NCI-H2196 (cell line): ENCODE measurements around the gene MED27.
"Not testable (repeated sequence)": the region's sequence is repeated elsewhere in the genome, so short reads cannot be mapped to it uniquely, and the experiment has no call there.

Experiments used
- DNase-seq: peaks from one replicate; lab custom pipeline; 2025; ENCODE audit not compliant: unreplicated experiment; lab: John Stamatoyannopoulos, UW

Gene MED27

DNA sequence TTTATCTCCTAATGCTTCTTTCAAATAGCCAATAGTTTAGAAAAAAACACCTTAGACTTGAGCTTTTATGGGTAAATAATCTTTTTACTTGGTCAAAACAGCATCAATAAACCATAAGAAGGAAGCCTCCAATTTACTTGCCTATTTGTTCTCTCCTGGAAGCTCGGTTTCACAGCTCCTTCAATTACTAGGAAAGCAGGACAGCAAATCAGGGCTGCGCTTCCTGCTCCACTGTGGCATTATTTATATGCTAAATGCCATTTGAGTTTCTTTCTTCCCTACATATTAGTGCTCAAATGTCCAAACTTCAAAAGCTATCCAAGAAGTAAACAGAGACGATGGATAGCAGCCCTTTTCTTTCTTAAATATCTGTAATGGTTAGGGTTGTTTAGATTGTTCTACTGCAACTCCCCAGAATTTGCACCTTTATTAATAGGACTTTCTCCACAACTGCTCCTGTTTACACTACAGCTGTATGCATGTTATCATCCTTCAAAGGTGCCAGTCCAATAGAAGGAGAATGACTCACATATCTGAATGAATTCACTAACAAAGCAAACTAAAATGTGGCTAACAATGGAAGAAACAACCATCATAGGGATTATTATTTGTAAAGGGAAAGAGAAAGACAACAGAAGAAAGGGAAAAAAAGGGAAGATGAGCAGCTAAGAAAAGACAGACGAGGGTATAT lies 58.7 kb downstream of the MED27 start:
- DNase-seq = no peak

DNA sequence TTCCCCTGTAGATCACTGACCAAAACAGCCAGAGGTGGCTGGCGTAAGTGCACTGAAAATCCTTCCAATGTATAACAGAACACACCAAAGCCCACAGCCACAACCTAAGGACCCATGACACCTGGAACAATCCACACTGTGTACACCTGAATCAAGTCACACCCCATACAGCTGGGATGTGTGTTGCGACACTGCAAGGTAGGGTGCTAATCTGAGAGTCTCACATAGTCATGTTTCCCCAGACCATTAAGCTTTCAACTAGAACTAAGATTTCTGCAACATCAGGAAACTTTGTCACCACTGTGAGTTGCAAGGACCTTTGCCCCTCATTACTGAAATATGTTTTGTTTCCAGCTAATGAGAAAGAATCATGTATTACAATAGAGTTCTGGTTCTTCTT lies 59.4 kb downstream of the MED27 start:
- DNase-seq = no peak

DNA sequence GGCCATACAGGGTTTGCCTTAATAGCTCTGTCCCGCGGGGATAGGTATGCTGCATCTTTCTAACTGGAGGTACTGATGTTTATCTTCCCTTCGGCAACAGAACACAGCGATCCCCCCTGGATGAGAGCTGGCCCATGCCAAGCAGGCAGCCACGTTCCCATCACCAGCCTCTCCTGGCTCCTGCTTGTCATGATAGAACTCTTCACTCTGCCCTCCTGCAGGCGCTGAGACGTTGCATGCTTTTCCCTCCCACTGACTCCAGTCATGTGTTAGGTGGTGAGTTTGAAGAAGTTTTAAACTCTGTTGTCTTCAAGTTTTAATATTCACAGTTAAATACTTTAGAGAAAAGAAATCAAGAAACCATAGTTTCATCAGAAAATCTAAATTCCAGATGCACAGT lies 60.0 kb downstream of the MED27 start:
- no peak for DNase-seq

DNA sequence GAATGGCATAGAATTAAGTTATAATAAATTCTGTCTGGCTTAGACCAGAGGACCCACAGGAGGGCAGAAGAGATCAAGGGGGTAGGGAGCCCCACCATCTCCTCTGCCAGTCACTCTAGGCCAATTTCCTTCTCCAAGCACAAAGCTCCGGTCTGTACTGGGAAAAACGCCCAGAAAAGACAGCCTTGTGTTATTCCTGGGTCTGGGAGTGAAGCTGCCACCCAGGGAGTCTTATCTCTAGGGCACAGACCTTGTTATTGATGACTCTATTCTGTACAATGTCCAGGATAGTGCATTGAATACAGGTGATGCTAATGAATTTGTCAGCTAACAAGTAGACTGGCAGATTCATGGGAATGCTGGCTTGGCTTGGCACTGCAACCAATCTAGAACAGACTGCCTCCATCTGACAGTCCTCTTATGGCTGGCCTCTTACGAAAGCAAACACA lies 60.7 kb downstream of the MED27 start:
- peak; percentile 15 for DNase-seq

DNA sequence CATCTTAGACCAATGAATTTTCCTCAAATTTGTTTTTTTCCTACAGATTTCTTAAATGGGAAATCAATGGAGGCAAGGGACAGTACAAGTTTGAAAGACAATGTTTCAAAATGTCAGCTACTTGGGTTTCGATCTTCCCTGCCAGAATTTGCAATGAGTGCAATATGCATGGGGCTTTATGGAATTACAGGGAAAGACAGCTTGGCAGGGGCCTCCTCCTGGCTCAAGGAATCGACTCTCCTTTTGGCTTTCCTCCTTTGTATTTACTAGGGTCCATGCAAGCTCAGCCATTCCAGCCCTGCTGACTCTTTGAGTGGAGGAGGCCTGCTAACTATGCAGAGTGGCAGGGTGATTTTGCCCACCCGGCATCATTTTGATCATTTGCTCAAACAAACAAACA lies 63.2 kb downstream of the MED27 start:
- DNase-seq = no peak

DNA sequence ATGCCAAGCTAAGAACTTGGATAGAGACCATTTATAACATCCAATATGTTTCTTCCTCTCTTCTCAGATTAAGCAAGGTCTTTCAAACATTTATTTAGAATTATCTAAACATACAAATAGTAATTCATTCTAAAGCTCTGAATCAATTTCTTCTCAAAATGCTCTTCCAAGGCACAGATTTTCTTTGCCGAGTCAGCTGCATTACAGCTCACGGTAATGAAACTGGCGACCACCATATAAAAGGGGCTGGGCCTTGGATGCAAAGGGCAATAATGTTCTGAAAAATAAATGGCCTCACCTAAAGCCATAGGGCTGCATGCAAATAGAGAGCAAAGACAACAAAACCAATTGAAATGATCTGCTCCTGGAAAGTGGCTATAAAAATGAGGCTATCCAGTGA lies 63.8 kb downstream of the MED27 start:
- DNase-seq = no peak

DNA sequence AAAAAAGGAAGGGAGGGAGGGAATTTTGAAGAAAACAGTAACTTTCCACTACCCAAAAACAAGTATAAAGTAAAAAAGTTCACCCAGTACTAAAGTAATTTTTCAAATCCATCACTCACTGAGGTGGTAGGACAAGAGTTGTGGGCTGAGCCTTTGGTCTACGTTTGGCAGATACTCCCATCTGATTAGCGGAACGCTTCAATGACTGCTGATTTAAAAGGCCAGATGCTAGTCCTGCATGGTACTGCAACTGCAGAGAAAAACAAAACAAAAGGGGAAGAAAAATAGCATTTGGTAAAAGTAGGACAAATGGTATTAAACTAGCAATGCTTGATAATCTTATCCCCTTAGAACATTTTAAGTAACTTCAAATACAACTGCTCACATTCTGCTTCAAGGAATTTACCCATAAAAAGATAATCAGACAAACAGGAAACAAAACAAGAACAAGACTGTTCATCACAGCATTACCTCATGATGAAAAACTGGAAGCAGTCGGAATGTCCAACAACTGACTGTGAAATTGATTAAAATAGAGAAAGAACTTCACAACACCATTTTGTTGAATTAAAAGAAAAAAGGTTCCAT lies 65.4 kb downstream of the MED27 start:
- DNase-seq = no peak

DNA sequence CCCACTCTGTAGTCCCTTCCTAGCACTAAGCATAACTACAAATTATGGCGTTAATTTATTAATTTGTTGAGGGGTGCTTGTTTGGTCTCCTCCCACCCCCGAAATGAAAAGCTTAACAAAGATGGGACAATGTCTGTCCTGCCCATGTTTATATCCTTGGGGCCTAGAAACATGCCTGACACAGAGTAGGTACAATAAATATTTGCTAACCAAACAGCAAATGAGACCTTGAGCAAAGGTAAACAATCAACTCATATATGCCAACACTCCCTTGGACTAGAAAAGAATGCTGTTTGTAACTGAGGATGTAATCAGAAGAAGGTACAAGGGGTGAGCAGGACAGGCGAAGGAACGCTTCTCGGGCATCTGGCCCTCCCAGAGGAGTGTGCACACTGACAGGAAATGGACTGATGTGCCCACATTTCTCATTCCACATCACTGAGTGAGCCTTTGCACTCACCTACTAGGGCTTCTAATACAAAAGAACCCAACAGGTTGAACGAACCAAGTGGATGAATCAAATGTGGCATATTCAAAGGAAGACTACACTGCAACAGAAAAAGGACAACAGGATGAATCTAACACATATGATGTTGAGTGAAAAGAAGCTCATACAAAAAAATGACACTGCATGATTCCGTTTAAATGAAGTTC lies 66.8 kb downstream of the MED27 start:
- DNase-seq = no peak

DNA sequence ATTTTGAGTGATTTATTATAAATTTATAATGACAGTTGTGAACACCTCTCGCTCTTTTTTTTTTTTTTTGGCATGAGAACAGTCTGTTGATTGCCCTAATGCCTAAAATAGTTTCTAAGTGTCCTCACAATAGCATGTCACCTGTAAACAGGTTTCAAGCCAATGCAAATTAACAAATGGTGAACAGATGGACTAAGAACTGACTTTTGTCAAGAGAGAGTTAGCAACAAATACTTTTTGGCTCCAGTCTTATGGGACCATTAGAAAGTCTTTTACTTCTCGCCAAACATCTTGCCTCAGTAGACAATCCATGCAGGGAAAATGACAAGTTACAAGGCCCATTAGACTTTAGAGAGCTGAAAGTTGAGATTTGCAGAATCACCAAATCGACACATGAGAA lies 67.8 kb downstream of the MED27 start:
- DNase-seq = no peak

DNA sequence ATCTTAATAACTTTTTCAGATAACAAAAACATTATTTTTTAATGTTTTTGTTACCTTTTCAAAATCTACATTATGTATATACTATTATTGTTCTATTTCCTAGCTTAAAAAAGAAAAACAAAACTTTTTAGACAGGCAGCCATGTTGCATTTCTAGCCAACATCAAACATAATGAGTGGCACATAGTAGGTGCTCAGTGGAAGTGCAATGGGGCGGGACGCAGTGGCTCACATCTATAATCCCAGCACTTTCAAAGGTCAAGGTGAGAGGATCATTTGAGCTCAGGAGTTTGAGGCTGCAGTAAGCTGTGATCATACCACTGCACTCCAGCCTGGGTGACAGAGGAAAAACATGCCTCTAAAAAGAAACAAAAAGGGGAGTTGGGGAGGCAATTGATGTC lies 68.4 kb downstream of the MED27 start:
- no peak for DNase-seq

DNA sequence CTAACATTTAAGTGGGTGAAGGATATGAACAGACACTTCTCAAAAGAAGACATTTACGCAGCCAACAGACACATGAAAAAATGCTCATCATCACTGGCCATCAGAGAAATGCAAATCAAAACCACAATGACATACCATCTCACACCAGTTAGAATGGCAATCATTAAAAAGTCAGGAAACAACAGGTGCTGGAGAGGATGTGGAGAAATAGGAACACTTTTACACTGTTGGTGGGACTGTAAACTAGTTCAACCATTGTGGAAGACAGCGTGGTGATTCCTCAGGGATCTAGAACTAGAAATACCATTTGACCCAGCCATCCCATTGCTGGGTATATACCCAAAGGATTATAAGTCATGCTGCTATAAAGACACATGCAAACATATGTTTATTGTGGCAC lies 69.5 kb downstream of the MED27 start:
- not testable (repeated sequence) for DNase-seq

DNA sequence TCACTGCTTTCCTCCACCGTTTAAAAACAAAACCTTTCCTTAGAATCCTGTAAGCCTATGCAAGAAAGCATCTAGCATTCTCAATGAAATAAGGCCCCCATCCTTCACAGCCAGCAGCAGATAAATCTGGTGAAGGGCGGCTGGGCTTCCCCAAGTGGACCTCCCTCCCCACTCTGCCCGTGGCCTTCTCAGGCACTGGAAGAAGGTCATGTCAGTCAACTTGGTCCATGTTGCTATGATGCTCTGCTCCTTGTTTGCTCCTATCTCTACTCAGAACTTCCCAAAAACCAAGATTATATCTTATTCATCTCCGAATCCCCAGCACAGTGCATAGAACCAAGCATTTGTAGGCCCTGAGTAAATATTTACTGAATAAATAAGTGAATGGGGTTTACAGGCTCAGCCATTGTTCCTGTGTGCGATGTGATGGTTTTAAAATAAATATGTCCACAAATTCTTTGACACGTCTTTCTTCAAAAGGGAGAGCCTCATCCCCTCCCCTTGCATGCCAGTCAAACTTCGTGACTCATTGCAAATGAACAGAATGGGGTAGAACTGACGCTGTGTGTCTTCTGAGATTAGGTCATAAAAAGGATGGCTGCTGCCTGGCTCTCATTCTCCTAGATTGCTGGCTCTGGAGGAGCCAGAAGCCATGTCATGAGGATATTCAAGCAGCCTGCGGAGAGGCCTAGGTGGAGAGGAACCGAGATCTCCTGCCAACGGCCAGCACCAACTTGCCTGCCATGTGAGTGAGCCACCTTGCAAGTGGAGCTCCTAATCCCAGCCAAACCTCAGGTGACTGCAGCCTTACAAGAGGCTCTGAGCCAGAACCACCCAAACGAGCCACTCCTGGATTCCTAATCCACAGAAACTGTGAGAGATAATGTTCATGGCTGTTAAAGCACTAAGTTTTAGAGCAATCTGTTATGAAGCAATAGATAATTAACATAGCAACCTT lies 70.5 kb downstream of the MED27 start:
- peak; percentile 26 for DNase-seq

DNA sequence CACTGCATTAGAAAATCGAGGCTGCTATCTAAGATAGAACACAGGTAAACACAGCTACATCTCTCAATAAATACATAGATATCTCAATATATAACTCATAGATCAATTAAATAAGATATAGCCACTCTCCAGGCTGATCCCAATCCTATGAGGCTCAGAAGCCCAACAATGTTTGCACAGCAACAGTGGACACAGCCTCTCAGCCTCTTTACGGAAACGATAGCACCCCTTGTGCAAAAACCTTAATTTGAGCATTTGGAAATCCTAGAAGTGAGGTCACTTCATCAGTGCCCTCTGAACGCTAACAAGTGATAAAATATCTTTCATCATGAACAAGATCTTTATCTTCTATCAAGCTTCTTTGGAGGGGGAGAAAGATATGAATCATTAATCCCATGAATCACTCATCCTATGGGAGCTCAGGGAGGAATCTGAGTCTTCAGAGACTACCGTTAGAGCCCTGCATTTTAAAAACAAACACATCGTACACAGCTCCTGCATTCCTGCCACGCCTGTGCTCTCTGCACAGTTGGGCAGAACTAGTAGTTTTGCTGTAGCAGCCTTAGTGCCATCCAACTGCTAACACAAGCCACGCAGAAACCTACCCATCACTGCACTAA lies 71.4 kb downstream of the MED27 start:
- no peak for DNase-seq

DNA sequence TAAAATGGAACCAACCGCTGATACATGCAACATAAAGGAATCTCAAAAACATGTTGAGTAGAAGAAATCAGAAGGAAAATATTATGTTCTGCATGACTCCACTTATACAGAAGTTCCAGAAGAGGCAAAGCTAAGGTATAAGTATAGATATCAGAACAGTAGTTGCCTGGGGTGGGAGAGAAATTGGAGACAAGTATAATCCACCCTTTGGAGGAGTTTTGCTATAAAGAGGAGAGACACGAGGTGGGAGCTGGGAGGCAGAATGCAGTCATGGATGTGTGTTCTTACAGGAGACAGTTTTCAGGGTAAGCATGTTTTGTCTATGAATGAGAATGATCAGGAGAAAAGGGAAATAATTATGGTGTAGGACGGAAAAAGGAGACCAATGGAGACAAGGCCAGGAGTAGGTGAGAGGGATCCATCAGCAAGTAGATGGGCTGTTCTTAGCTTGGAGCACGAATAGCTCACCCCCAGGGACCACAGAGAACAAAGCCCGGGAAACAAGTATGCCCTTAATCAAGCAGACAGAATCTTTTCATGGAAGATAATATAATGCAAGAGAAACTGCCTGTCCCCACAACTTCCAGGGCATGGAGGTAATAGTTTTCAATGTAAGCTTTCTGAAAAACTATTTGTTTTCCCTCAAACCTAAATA lies 72.2 kb downstream of the MED27 start:
- DNase-seq = no peak

DNA sequence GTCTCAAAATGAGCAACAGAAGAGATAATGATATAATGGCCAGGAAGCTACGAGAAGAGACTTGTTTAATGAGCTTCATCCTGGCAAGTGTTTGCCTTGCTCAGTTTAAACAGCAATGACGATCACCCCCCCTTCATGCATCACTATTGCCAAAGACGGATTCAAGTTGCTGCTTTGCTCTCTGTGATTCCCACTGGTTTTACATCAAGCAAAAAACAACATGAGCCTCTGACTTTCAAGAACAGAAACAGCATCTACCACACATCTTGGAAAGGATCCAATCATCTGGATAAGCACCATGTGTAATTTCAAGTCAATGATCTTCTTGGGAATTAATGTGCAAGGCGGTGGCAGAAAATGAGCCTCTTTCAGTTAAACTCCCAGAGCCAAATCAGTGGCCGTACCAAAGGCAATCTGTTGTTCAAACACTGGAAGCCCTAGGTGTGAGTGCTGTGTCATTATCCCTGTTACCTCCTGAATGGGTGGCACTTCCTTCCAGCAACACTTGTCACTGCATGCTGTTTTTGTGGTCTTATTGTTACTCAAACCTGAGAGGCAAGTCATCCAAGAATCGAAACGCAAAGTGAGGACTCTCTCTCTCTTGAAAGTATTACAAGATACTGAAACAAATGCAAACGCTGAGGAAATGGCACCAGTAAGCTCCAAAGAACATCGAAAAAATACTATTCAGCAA lies 72.8 kb downstream of the MED27 start:
- DNase-seq = peak; percentile 48

DNA sequence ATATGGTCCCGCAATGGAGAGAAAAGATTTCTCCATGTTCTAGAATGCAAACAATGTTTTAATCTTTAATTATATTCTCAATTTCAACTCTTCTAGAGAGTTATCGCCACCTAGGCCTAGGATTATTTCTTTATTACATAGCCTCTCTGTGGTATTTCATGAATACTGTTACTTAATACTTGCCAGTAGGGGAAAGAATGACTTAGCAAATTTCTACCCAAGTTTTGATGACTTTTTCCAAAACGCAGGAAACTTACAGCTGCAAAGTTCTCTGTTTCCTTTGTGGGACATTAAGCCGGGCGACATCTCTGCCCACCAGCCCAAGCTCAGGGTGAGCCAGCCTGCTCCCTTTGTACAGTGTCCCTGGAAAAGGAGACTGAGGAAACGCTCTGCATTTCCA lies 73.8 kb downstream of the MED27 start:
- DNase-seq = no peak

DNA sequence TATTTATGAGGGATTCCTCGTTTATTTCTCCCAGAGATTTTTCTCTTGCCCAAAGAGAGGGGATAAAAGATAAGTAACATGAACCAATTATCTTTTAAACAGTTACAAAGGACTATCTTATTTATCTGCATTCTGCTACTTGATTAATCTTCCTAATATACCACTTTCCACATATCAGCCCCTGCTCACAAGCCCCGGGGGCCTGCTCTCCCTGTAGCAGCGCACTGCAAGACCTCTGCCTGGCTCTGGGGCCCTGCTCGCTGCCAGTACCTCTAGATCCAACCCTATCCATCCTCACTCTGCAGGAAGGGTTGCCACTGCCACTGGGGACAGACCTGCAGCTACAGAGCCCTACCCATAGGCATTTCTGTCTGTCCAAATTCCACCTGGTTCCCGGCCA lies 75.3 kb downstream of the MED27 start:
- no peak for DNase-seq

DNA sequence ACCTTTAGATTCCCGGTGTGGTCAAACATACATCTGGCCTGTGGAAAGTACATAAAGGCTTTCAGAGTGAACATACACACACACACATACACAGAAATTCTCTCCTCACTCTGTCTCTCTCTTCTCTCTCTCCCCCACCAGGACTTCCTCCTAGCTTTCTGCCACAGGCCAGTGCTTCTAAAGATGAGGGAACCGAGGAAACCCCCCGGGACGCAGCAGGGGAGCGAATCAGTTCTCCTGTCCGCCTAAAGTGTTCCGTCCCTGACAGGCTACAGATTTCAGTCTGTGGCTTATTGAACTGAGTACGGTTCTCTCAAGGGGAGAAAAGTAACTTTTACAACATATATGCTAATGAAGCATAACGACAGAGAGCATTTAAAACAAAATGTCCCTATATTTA lies 75.8 kb downstream of the MED27 start:
- no peak for DNase-seq

DNA sequence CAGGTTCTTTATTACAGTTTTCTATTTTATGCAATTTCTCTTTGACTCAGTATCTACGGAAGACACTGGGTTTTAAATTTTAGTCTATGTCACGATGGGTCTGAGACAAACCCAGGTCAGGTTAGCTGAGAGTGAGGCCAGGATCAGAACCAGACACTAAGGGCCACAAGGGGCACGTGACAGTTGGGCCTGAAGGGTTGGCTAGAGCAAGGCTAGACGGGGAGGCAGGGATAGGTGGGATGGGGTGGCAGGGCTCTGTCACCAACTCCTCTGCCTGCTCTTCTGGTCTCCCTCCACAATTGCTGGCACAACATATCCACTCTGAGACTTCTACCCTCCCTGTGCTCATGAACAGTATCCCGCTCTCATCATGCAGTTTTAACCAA lies 76.4 kb downstream of the MED27 start:
- no peak for DNase-seq
